Activated naive CD4-positive, alpha-beta T cell treated with anti-CD3 and anti-CD28 coated beads for 36 hours (primary cell): Measurements from ENCODE around the gene EIF3B. TPM values are rescaled to one million over a fixed set of nuclear protein-coding genes. Genes with fewer than 3 reads are reported as not detected.
"Not testable (repeated sequence)": the region's sequence is repeated elsewhere in the genome, so short reads cannot be mapped to it uniquely, and the experiment has no call there.

Source experiments
- CTCF ChIA-PET: fragments of 350-600 bp; sonication (Branson Sonifier 250); formaldehyde crosslinking; loops from one replicate; lab custom pipeline; 2021; ENCODE audit warnings: antibody characterized with exemption; lab: Charles Lee
- DNase-seq: peaks from one replicate; pipeline ENCODE4 v3.0.0-alpha.2; 2020
- H3K27ac Mint-ChIP-seq: one replicate; pipeline ENCODE4 v1.8.0; 2021; ENCODE audit warnings: mild to moderate bottlenecking, mixed read lengths
- H3K27me3 Mint-ChIP-seq: one replicate; pipeline ENCODE4 v1.8.0; 2021; ENCODE audit warnings: low read depth, mixed read lengths
- H3K36me3 Mint-ChIP-seq: one replicate; pipeline ENCODE4 v1.8.0; 2021; ENCODE audit warnings: low read depth, mixed read lengths
- H3K4me1 Mint-ChIP-seq: one replicate; pipeline ENCODE4 v1.8.0; 2021; ENCODE audit warnings: low read depth, mixed read lengths
- H3K4me3 Mint-ChIP-seq: one replicate; pipeline ENCODE4 v1.8.0; 2021; ENCODE audit warnings: mild to moderate bottlenecking, moderate library complexity, mixed read lengths
- H3K9me3 Mint-ChIP-seq: one replicate; pipeline ENCODE4 v1.8.0; 2021; ENCODE audit warnings: mixed read lengths
- intact Hi-C: fragments of 100-400 bp; cut with micrococcal nuclease; formaldehyde crosslinking; loops from one replicate; pipeline ENCODE4 v1.15.1; 2023
- total RNA-seq, 2 experiments: library from RNA; stranded (reverse); gene quantifications; one replicate each; pipeline ENCODE4 v1.2.3, GENCODE V29; 2021

The EIF3B gene
- total RNA-seq = 100 to 1,000 TPM; 156 to 159 TPM

DNA sequence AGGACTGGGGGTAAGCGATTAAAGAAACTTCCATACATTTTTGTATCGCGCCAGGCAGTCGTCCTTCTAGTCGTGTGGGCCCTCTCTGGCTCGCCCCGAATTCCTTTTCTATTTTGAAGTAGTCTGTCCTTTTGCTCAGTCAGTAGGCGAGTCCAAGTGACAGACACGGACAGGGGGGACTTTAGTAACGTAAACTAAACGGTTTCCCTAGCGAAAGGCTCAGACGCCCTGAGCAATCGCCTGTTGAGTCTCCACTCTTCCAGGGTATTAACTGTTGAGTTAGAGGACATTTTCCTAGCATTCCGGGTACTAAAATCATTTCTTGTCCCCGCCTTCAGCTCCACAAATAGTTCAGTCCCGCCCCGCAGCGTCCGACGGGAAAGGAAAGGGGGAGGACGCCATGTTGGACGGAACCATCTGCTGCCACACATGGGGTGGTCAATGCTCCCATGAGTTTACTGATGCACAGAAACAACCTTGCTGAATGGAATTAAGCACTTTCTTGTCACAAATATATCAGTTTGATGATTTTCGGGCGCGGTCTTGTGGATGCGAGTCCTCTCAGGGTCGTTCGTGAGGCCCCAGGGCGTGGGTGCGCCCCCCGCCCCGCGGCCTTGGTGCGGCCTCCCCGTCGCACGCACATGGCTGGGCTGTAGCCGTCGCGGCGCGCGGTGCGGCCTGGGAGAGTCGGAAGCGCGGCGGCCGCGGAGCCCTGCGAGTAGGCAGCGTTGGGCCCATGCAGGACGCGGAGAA, at the start of gene EIF3B:
EIF3B (plus strand) TSS at position 642 of the 753 bp plus-strand sequence; CDS start at position 737, 95 bp downstream.
- H3K4me1 Mint-ChIP-seq = peaks cover 33% of the 10 kb centered on the region
- no peaks in the 10 kb centered on the region for H3K9me3 Mint-ChIP-seq
- H3K4me3 Mint-ChIP-seq = peak within 1 kb of the TSS; percentile 87
- H3K27me3 Mint-ChIP-seq = no peaks in the 10 kb centered on the region
- CTCF ChIA-PET = interaction anchor here (1.7 kb wide), 1 partner anchor 77 kb away, joined by 3 read pairs; no protein-coding TSS in a partner anchor
- H3K36me3 Mint-ChIP-seq = peaks cover 20% of the 10 kb centered on the region
- peak within 1 kb of the TSS; percentile 99 for H3K27ac Mint-ChIP-seq
- peak; percentile 94 for DNase-seq
- intact Hi-C loops = loop anchor here (1.0 to 5.0 kb wide), 7 partner anchors 40 to 784 kb away; partner anchors contain the start of genes CHST12, PSMG3, SNX8 and TTYH3

- H3K27me3 Mint-ChIP-seq, H3K4me1 Mint-ChIP-seq, H3K9me3 Mint-ChIP-seq, H3K4me3 Mint-ChIP-seq, CTCF ChIA-PET, H3K36me3 Mint-ChIP-seq, DNase-seq, intact Hi-C loops, H3K27ac Mint-ChIP-seq: not testable (repeated sequence)
These were observed 49.4 kb upstream of the EIF3B start for GRCh38 chr7:2305258-2305657.

DNA sequence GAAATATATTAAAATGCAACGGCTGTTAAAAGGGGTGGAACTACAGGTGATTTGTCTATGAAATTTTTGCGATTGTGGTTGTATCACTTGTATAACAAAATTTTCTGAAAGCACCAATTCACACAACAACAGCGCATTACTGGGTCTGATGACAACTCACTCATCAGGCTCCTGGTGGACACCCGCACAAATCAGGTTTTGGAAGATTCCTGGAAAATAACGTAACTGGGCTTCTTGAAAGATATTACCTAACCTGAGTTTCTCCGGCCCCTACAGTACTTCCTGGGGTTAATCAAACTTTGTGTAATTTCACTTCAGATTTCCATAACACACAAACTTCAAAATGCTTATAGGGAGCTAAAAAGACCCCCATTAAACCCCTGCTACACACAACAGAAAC, 47.9 kb upstream of the EIF3B start:
- CTCF ChIA-PET = no interaction called here

GRCh38 chr7:2307690-2308107, 46.9 kb upstream of the EIF3B start:
- H3K36me3 Mint-ChIP-seq = peaks cover 2% of the 10 kb centered on the region
- no peaks in the 10 kb centered on the region for H3K9me3 Mint-ChIP-seq
- H3K27me3 Mint-ChIP-seq = no peaks in the 10 kb centered on the region
- DNase-seq = no peak
- peaks cover 13% of the 10 kb centered on the region for H3K4me1 Mint-ChIP-seq
- CTCF ChIA-PET = no interaction called here
- no peak overlapping the region for H3K4me3 Mint-ChIP-seq
- intact Hi-C loops = no loop called here
- H3K27ac Mint-ChIP-seq = no peak overlapping the region

More for the DNA sequence above, 47.9 kb upstream of the EIF3B start:
- no peak overlapping the region for H3K4me3 Mint-ChIP-seq
- H3K4me1 Mint-ChIP-seq = peaks cover 4% of the 10 kb centered on the region
- H3K36me3 Mint-ChIP-seq = peaks cover 2% of the 10 kb centered on the region
- no peak overlapping the region for H3K27ac Mint-ChIP-seq
- H3K27me3 Mint-ChIP-seq = no peaks in the 10 kb centered on the region
- intact Hi-C loops = no loop called here
- H3K9me3 Mint-ChIP-seq = no peaks in the 10 kb centered on the region
- no peak for DNase-seq

DNA sequence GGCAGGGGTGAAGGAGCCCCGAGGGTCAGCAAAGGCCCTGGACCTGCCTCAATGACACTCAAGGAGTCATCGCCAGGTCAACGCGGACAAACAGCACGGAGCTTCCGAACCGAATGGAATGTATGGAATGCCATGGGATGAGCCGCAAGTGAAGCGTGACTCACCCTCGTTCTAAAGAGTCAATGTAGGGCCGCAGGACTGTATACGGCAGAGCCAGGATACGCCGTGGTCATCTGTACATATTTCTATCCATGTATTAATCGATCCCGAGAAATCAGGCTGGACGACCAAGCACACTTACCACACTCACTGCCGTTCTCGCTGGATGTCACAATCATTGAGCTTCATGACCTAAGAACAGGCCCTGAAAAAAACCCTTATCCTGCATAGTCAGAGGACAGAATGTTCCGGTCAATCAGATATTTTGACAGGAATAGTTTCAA, 44.7 kb upstream of the EIF3B start:
- Mint-ChIP-seq H3K9me3 (no peaks in the 10 kb centered on the region), H3K27me3 (no peaks in the 10 kb centered on the region), H3K27ac (no peak overlapping the region), H3K4me1 (peaks cover 17% of the 10 kb centered on the region), H3K36me3 (peaks cover 2% of the 10 kb centered on the region), H3K4me3 (no peak overlapping the region)
- intact Hi-C loops = loop anchor here (5.0 kb wide), 2 partner anchors 92 to 247 kb away; partner anchors contain the start of genes BRAT1, CHST12 and IQCE
- CTCF ChIA-PET = no interaction called here
- no peak for DNase-seq

GRCh38 chr7:2312267-2312929, 42.2 kb upstream of the EIF3B start:
- no peaks in the 10 kb centered on the region for H3K9me3 Mint-ChIP-seq
- H3K36me3 Mint-ChIP-seq = no peaks in the 10 kb centered on the region
- H3K4me1 Mint-ChIP-seq = peaks cover 17% of the 10 kb centered on the region
- DNase-seq = no peak
- CTCF ChIA-PET = no interaction called here
- no peaks in the 10 kb centered on the region for H3K27me3 Mint-ChIP-seq
- no peak overlapping the region for H3K27ac Mint-ChIP-seq
- intact Hi-C loops = loop anchor here (5.0 kb wide), 2 partner anchors 90 to 245 kb away; partner anchors contain the start of genes BRAT1, CHST12 and IQCE
- H3K4me3 Mint-ChIP-seq = peak overlapping the region; percentile 52

GRCh38 chr7:2313450-2314208, 41.0 kb upstream of the EIF3B start:
- Mint-ChIP-seq H3K9me3 (no peaks in the 10 kb centered on the region), H3K4me1 (peaks cover 13% of the 10 kb centered on the region), H3K4me3 (peak overlapping the region; percentile 88), H3K27ac (no peak overlapping the region), H3K36me3 (no peaks in the 10 kb centered on the region), H3K27me3 (no peaks in the 10 kb centered on the region)
- CTCF ChIA-PET = no interaction called here
- peak; percentile 7 for DNase-seq
- intact Hi-C loops = loop anchor here (1.0 to 5.0 kb wide), 4 partner anchors 41 to 244 kb away; partner anchors contain the start of genes BRAT1, CHST12, EIF3B and IQCE

GRCh38 chr7:2314209-2314955, 40.2 kb upstream of the EIF3B start, which contains the start of gene SNX8:
TSS of gene SNX8 (minus strand) at chr7:2314441. CDS start at chr7:2314421, 20 bp downstream.
- no peaks in the 10 kb centered on the region for H3K36me3 Mint-ChIP-seq
- H3K27ac Mint-ChIP-seq = no peak within 1 kb of the TSS
- H3K9me3 Mint-ChIP-seq = no peaks in the 10 kb centered on the region
- DNase-seq = peak; percentile 95
- peak within 1 kb of the TSS; percentile 88 for H3K4me3 Mint-ChIP-seq
- CTCF ChIA-PET = no interaction called here
- intact Hi-C loops = loop anchor here (1.0 to 5.0 kb wide), 4 partner anchors 40 to 243 kb away; partner anchors contain the start of genes BRAT1, CHST12, EIF3B and IQCE
- no peaks in the 10 kb centered on the region for H3K27me3 Mint-ChIP-seq
- peaks cover 13% of the 10 kb centered on the region for H3K4me1 Mint-ChIP-seq

DNA sequence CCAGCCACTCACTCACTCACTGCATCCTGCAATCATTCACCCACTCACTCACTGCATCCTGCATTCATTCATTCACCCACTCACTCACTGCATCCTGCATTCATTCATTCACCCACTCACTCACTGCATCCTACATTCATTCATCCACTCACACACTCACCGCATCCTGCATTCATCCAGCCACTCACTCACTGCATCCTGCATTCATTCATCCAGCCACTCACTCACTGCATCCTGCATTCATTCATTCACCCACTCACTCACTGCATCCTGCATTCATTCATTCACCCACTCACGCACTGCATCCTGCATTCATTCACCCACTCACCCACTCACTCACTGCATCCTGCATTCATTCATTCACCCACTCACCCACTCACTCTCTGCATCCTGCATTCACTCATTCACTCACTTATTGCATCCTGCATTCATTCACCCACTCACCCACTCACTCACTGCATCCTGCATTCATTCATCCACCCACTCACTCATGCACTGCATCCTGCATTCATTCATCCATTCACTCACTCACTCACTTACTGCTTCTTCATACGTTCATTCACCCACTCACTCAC, 39.6 kb upstream of the EIF3B start:
- H3K9me3 Mint-ChIP-seq, H3K36me3 Mint-ChIP-seq, H3K4me3 Mint-ChIP-seq, DNase-seq, H3K27ac Mint-ChIP-seq, H3K27me3 Mint-ChIP-seq, CTCF ChIA-PET: not testable (repeated sequence)
- intact Hi-C loops = loop anchor here (1.0 to 5.0 kb wide), 4 partner anchors 39 to 242 kb away; partner anchors contain the start of genes BRAT1, CHST12, EIF3B and IQCE
- H3K4me1 Mint-ChIP-seq = peaks cover 13% of the 10 kb centered on the region

- H3K27ac Mint-ChIP-seq = no peak overlapping the region
- no peaks in the 10 kb centered on the region for H3K36me3 Mint-ChIP-seq
- no peak overlapping the region for H3K4me3 Mint-ChIP-seq
- intact Hi-C loops = loop anchor here (2.0 kb wide), 1 partner anchor 83 kb away; the partner anchor contains the start of gene MAD1L1
- H3K4me1 Mint-ChIP-seq = peaks cover 13% of the 10 kb centered on the region
- no peak for DNase-seq
- CTCF ChIA-PET = no interaction called here
- H3K9me3 Mint-ChIP-seq = no peaks in the 10 kb centered on the region
- no peaks in the 10 kb centered on the region for H3K27me3 Mint-ChIP-seq
These were observed 38.8 kb upstream of the EIF3B start for GRCh38 chr7:2315787-2316186.

GRCh38 chr7:2316578-2316977, 38.0 kb upstream of the EIF3B start:
- no peak for DNase-seq
- Mint-ChIP-seq H3K4me1 (peaks cover 13% of the 10 kb centered on the region), H3K9me3 (no peaks in the 10 kb centered on the region), H3K27ac (no peak overlapping the region), H3K4me3 (no peak overlapping the region), H3K27me3 (no peaks in the 10 kb centered on the region), H3K36me3 (no peaks in the 10 kb centered on the region)
- CTCF ChIA-PET = no interaction called here
- intact Hi-C loops = no loop called here
